Peyer's patch (tissue), 4 donors: Measurements from ENCODE around the gene SNRNP70. TPM values are rescaled to one million over a fixed set of nuclear protein-coding genes. Genes with fewer than 3 reads are reported as not detected.

Experiments
- DNase-seq, 3 donors: peaks; one replicate each; pipeline ENCODE4 v3.0.0-alpha.2; 2017 to 2019
- H3K27ac ChIP-seq, 4 donors: fragments of 200-600 bp; sonication (generic); one replicate each; pipeline ENCODE4 v1.5.1; 2016 to 2019
- H3K27me3 ChIP-seq, 2 donors: fragments of 200-600 bp; sonication (generic); one replicate each; pipeline ENCODE4 v1.5.1; 2019
- H3K36me3 ChIP-seq, 3 donors: fragments of 200-600 bp; sonication (generic); one replicate each; pipeline ENCODE4 v1.5.1; 2016 to 2019
- H3K4me1 ChIP-seq, 4 donors: fragments of 200-600 bp; sonication (generic); one replicate each; pipeline ENCODE4 v1.5.1; 2016 to 2019
- H3K4me3 ChIP-seq, 4 donors: fragments of 200-600 bp; sonication (generic); 1 replicate in 3 of 4; 2 replicates in 1 of 4; pipeline ENCODE4 v1.5.1; 2016 to 2019; ENCODE audit warnings: mild to moderate bottlenecking in 1 of 4
- H3K9me3 ChIP-seq, 4 donors: fragments of 200-600 bp; sonication (generic); one replicate each; pipeline ENCODE4 v1.5.1; 2016 to 2019; ENCODE audit warnings: mild to moderate bottlenecking in 1 of 4
- CTCF ChIP-seq, 6 experiments: fragments of 450-650 bp in 4 of 6; fragments of 200-600 bp in 2 of 6; sonication (generic) in 1 of 6; IDR thresholded peaks; one replicate each; pipeline ENCODE4 v1.5.1; 2017 to 2019; ENCODE audit warnings: antibody characterized with exemption in 6 of 6, mild to moderate bottlenecking in 3 of 6, moderate library complexity in 1 of 6
- POLR2A ChIP-seq, 2 donors: fragments of 450-650 bp; IDR thresholded peaks; one replicate each; pipeline ENCODE4 v1.5.1; 2017; ENCODE audit warnings: antibody characterized with exemption in 2 of 2, mild to moderate bottlenecking in 2 of 2, moderate library complexity in 2 of 2
- total RNA-seq, 4 donors: library from RNA; depleted of rRNA; stranded (reverse); fragments of >200 nt; gene quantifications; one replicate each; pipeline ENCODE4 v1.1.0, GENCODE V29; 2016

The SNRNP70 gene
- total RNA-seq, 4 donors from 2014 or later = 240 to 520 (median 395) TPM

GRCh38 chr19:49061000-49061399, 24.3 kb upstream of the SNRNP70 start:
- DNase-seq = no peak
- TF ChIP-seq CTCF (IDR thresholded peaks at IDR 0.05) (no peak), POLR2A (IDR thresholded peaks at IDR 0.05) (no peak)
- H3K36me3 ChIP-seq = no peaks in the 10 kb centered on the region
- no peak overlapping the region for H3K4me3 ChIP-seq
- H3K9me3 ChIP-seq = no peaks in the 10 kb centered on the region
- peaks cover 0 to 30% (median 13%) of the 10 kb centered on the region in 4 donors for H3K4me1 ChIP-seq
- peaks cover 0 to 9% of the 10 kb centered on the region in 2 donors for H3K27me3 ChIP-seq
- no peak overlapping the region for H3K27ac ChIP-seq

GRCh38 chr19:49061445-49061844, 23.8 kb upstream of the SNRNP70 start:
- Histone ChIP-seq H3K4me1 (peaks cover 0 to 26% (median 11%) of the 10 kb centered on the region in 4 donors), H3K27ac (no peak overlapping the region), H3K36me3 (no peaks in the 10 kb centered on the region), H3K27me3 (peaks cover 0 to 9% of the 10 kb centered on the region in 2 donors), H3K4me3 (no peak overlapping the region), H3K9me3 (no peaks in the 10 kb centered on the region)
- DNase-seq = no peak
- no peak for TF ChIP-seq POLR2A (IDR thresholded peaks at IDR 0.05)
- TF ChIP-seq CTCF (IDR thresholded peaks at IDR 0.05) = no peak

- DNase-seq = no peak
- TF ChIP-seq CTCF (IDR thresholded peaks at IDR 0.05) = no peak
- no peak for TF ChIP-seq POLR2A (IDR thresholded peaks at IDR 0.05)
- peaks cover 0 to 11% (median 5%) of the 10 kb centered on the region in 4 donors for H3K4me1 ChIP-seq
- no peak overlapping the region for H3K27ac ChIP-seq
- H3K27me3 ChIP-seq = peaks cover 0 to 15% of the 10 kb centered on the region in 2 donors
- no peak overlapping the region for H3K4me3 ChIP-seq
- H3K9me3 ChIP-seq = no peaks in the 10 kb centered on the region
- no peaks in the 10 kb centered on the region for H3K36me3 ChIP-seq
Measured at GRCh38 chr19:49064029-49064629, 21.1 kb upstream of the SNRNP70 start.

GRCh38 chr19:49064768-49065611, 20.3 kb upstream of the SNRNP70 start, which contains the start of gene NTF4:
Gene NTF4 (minus strand): TSS chr19:49064818. CDS start chr19:49061997, 2,821 bp downstream.
- H3K27me3 ChIP-seq = peaks cover 0 to 15% of the 10 kb centered on the region in 2 donors
- H3K4me3 ChIP-seq = peak within 1 kb of the TSS in 3 of 4 donors; percentile 28 to 34 (median 30)
- H3K36me3 ChIP-seq = no peaks in the 10 kb centered on the region
- H3K9me3 ChIP-seq = no peaks in the 10 kb centered on the region
- no peak within 1 kb of the TSS for H3K27ac ChIP-seq
- no peak for TF ChIP-seq CTCF (IDR thresholded peaks at IDR 0.05)
- TF ChIP-seq POLR2A (IDR thresholded peaks at IDR 0.05) = no peak
- peaks cover 0 to 11% (median 5%) of the 10 kb centered on the region in 4 donors for H3K4me1 ChIP-seq
- no peak for DNase-seq

- peaks cover 0 to 11% (median 5%) of the 10 kb centered on the region in 4 donors for H3K4me1 ChIP-seq
- no peak overlapping the region for H3K4me3 ChIP-seq
- no peak for TF ChIP-seq POLR2A (IDR thresholded peaks at IDR 0.05)
- no peak for TF ChIP-seq CTCF (IDR thresholded peaks at IDR 0.05)
- H3K9me3 ChIP-seq = no peaks in the 10 kb centered on the region
- H3K27ac ChIP-seq = no peak overlapping the region
- peaks cover 0 to 15% of the 10 kb centered on the region in 2 donors for H3K27me3 ChIP-seq
- no peaks in the 10 kb centered on the region for H3K36me3 ChIP-seq
- DNase-seq = no peak
Measured at GRCh38 chr19:49065905-49066512, 19.2 kb upstream of the SNRNP70 start.
